Measurements from ENCODE around the gene DOCK2.
A peak's percentile ranks its signal among the peaks of the same experiment; 100 is the strongest.

The DOCK2 gene

GRCh38 chr5:169635936-169636335, 1.1 kb upstream of the DOCK2 start:
- Histone ChIP-seq H3K9ac (ENCODE audit: low read length in 5 of 5) (no peak overlapping the region), H3K27ac (ENCODE audit: low read depth, low read length) (no peak overlapping the region)

DNA sequence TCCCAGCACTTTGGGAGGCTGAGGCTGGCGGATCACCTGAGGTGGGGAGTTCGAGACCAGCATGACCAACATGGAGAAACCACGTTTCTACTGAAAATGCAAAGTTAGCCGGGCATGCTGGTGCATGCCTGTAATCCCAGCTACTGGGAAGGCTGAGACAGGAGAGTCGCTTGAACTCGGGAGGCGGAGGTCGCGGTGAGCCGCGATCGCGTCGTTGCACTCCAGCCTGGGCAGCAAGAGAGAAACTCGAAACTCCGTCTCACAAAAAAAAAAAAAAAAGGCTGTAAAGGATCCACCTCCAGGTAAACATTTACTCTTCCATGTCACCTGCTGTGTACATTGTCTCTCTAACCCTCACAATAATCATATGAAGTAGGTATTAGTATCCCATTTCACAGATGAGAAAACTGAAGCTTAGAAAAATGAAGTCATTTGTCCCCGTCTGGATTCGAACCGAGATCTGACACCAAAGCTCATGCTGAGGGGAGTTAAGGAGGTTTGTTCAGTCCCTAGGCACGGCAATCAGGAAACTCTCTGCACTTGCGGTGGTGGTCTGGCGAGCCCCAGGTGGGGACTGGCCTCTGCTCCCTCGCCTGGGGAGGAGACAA, 494 bp upstream of the DOCK2 start:
- no peak overlapping the region for H3K27ac ChIP-seq (ENCODE audit: low read depth, low read length)
- H3K9ac ChIP-seq (ENCODE audit: low read length in 5 of 5): peak overlapping the region in 1 of 5 donors; percentile 32
- peaks cover 8 to 18% (median 11%) of the 10 kb centered on the region in 5 donors for H3K27me3 ChIP-seq (ENCODE audit: control insufficient read depth in 5 of 5, insufficient read depth in 4 of 5, low read length in 5 of 5)
- peaks cover 9 to 18% (median 14%) of the 10 kb centered on the region in 5 donors for H3K9me3 ChIP-seq (ENCODE audit: control insufficient read depth in 5 of 5, low read length in 5 of 5)
- no peaks in the 10 kb centered on the region for H3K36me3 ChIP-seq (ENCODE audit: control insufficient read depth in 5 of 5, insufficient read depth in 5 of 5, low read length in 5 of 5)
- H3K4me3 ChIP-seq (ENCODE audit: low read depth in 1 of 5, low read length in 5 of 5): peak overlapping the region in 3 of 5 donors; percentile 45 to 67 (median 55)
- peaks cover 0 to 12% (median 4%) of the 10 kb centered on the region in 5 donors for H3K4me1 ChIP-seq (ENCODE audit: control insufficient read depth in 5 of 5, insufficient read depth in 5 of 5, low read length in 5 of 5)

More at GRCh38 chr5:169635936-169636335, 1.1 kb upstream of the DOCK2 start:
- H3K36me3 ChIP-seq (ENCODE audit: control insufficient read depth in 5 of 5, insufficient read depth in 5 of 5, low read length in 5 of 5): no peaks in the 10 kb centered on the region
- H3K4me3 ChIP-seq (ENCODE audit: low read depth in 1 of 5, low read length in 5 of 5): no peak overlapping the region
- peaks cover 9 to 18% (median 14%) of the 10 kb centered on the region in 5 donors for H3K9me3 ChIP-seq (ENCODE audit: control insufficient read depth in 5 of 5, low read length in 5 of 5)
- H3K27me3 ChIP-seq (ENCODE audit: control insufficient read depth in 5 of 5, insufficient read depth in 4 of 5, low read length in 5 of 5): peaks cover 8 to 18% (median 11%) of the 10 kb centered on the region in 5 donors
- H3K4me1 ChIP-seq (ENCODE audit: control insufficient read depth in 5 of 5, insufficient read depth in 5 of 5, low read length in 5 of 5): peaks cover 0 to 12% (median 4%) of the 10 kb centered on the region in 5 donors

GRCh38 chr5:169637549-169638121, 560 bp downstream of the DOCK2 start:
- Histone ChIP-seq H3K27ac (ENCODE audit: low read depth, low read length) (no peak overlapping the region), H3K27me3 (ENCODE audit: control insufficient read depth in 5 of 5, insufficient read depth in 4 of 5, low read length in 5 of 5) (peaks cover 8 to 18% (median 11%) of the 10 kb centered on the region in 5 donors), H3K9ac (ENCODE audit: low read length in 5 of 5) (peak overlapping the region in 3 of 5 donors; percentile 19 to 65 (median 41)), H3K36me3 (ENCODE audit: control insufficient read depth in 5 of 5, insufficient read depth in 5 of 5, low read length in 5 of 5) (no peaks in the 10 kb centered on the region), H3K9me3 (ENCODE audit: control insufficient read depth in 5 of 5, low read length in 5 of 5) (peaks cover 9 to 18% (median 14%) of the 10 kb centered on the region in 5 donors), H3K4me3 (ENCODE audit: low read depth in 1 of 5, low read length in 5 of 5) (peak overlapping the region; percentile 33 to 67 (median 49)), H3K4me1 (ENCODE audit: control insufficient read depth in 5 of 5, insufficient read depth in 5 of 5, low read length in 5 of 5) (peaks cover 0 to 12% (median 4%) of the 10 kb centered on the region in 5 donors)

DNA sequence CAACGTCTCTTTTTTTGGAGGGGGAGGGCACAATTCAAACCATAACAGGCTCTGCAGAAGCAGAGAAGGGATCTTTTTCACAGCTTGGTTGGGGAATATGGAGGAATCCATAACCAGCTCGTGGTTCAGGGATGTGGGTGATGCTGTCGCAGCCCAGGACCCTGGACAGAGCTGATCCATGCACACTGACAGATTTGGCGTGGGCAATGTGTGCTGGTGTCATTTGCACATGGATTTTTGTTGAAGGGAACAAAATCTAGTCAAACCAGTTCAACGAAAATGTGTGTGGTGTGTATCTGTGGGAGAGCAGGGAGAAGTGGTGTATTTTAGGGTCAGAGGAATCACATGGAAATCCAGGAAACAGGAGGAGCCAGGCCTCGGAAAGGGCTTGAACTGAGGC, 4.2 kb downstream of the DOCK2 start:
- peaks cover 9 to 18% (median 14%) of the 10 kb centered on the region in 5 donors for H3K9me3 ChIP-seq (ENCODE audit: control insufficient read depth in 5 of 5, low read length in 5 of 5)

DNA sequence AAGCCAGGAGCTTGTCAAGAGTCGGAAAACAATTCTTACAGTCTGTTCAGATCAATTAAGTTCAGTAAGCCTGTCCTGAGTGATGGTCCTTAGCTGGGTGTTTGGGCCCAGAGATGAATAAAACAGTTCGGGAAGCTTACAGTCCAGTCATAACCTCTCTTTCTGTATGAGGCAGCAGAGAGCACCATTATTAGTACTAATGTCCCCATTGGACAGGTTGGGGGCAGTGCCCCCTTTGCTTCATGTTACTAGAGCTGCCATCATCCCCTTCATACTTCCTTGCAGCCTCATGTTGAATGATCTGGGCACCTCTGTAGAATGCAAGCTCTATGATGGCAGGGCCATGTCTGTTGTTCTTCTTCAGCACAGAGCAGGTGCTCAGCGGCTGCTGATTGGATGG, 9.8 kb downstream of the DOCK2 start:
- Histone ChIP-seq H3K36me3 (ENCODE audit: control insufficient read depth in 5 of 5, insufficient read depth in 5 of 5, low read length in 5 of 5) (no peaks in the 10 kb centered on the region), H3K9me3 (ENCODE audit: control insufficient read depth in 5 of 5, low read length in 5 of 5) (no peaks in the 10 kb centered on the region), H3K27ac (ENCODE audit: low read depth, low read length) (no peak overlapping the region), H3K4me3 (ENCODE audit: low read depth in 1 of 5, low read length in 5 of 5) (no peak overlapping the region), H3K27me3 (ENCODE audit: control insufficient read depth in 5 of 5, insufficient read depth in 4 of 5, low read length in 5 of 5) (peaks cover 0 to 6% (median 3%) of the 10 kb centered on the region in 5 donors), H3K9ac (ENCODE audit: low read length in 5 of 5) (no peak overlapping the region), H3K4me1 (ENCODE audit: control insufficient read depth in 5 of 5, insufficient read depth in 5 of 5, low read length in 5 of 5) (peaks cover 0 to 26% (median 15%) of the 10 kb centered on the region in 5 donors)

More for the DNA sequence above, 4.2 kb downstream of the DOCK2 start:
- Histone ChIP-seq H3K36me3 (ENCODE audit: control insufficient read depth in 5 of 5, insufficient read depth in 5 of 5, low read length in 5 of 5) (no peaks in the 10 kb centered on the region), H3K4me1 (ENCODE audit: control insufficient read depth in 5 of 5, insufficient read depth in 5 of 5, low read length in 5 of 5) (peaks cover 0 to 12% (median 4%) of the 10 kb centered on the region in 5 donors), H3K27ac (ENCODE audit: low read depth, low read length) (no peak overlapping the region), H3K9ac (ENCODE audit: low read length in 5 of 5) (no peak overlapping the region), H3K27me3 (ENCODE audit: control insufficient read depth in 5 of 5, insufficient read depth in 4 of 5, low read length in 5 of 5) (peaks cover 6 to 15% (median 11%) of the 10 kb centered on the region in 5 donors), H3K4me3 (ENCODE audit: low read depth in 1 of 5, low read length in 5 of 5) (no peak overlapping the region)

GRCh38 chr5:169647566-169647965, 10.5 kb downstream of the DOCK2 start:
- H3K27ac ChIP-seq (ENCODE audit: low read depth, low read length): no peak overlapping the region
- no peak overlapping the region for H3K4me3 ChIP-seq (ENCODE audit: low read depth in 1 of 5, low read length in 5 of 5)
- peaks cover 0 to 33% (median 20%) of the 10 kb centered on the region in 5 donors for H3K4me1 ChIP-seq (ENCODE audit: control insufficient read depth in 5 of 5, insufficient read depth in 5 of 5, low read length in 5 of 5)

GRCh38 chr5:169648725-169649310, 11.7 kb downstream of the DOCK2 start:
- Histone ChIP-seq H3K9me3 (ENCODE audit: control insufficient read depth in 5 of 5, low read length in 5 of 5) (no peaks in the 10 kb centered on the region), H3K27me3 (ENCODE audit: control insufficient read depth in 5 of 5, insufficient read depth in 4 of 5, low read length in 5 of 5) (peaks cover 0 to 6% (median 3%) of the 10 kb centered on the region in 5 donors), H3K27ac (ENCODE audit: low read depth, low read length) (no peak overlapping the region), H3K4me1 (ENCODE audit: control insufficient read depth in 5 of 5, insufficient read depth in 5 of 5, low read length in 5 of 5) (peaks cover 0 to 34% (median 20%) of the 10 kb centered on the region in 5 donors), H3K36me3 (ENCODE audit: control insufficient read depth in 5 of 5, insufficient read depth in 5 of 5, low read length in 5 of 5) (no peaks in the 10 kb centered on the region), H3K4me3 (ENCODE audit: low read depth in 1 of 5, low read length in 5 of 5) (no peak overlapping the region), H3K9ac (ENCODE audit: low read length in 5 of 5) (no peak overlapping the region)

More at GRCh38 chr5:169647566-169647965, 10.5 kb downstream of the DOCK2 start:
- Histone ChIP-seq H3K9ac (ENCODE audit: low read length in 5 of 5) (no peak overlapping the region), H3K27me3 (ENCODE audit: control insufficient read depth in 5 of 5, insufficient read depth in 4 of 5, low read length in 5 of 5) (peaks cover 0 to 6% (median 3%) of the 10 kb centered on the region in 5 donors), H3K9me3 (ENCODE audit: control insufficient read depth in 5 of 5, low read length in 5 of 5) (no peaks in the 10 kb centered on the region), H3K36me3 (ENCODE audit: control insufficient read depth in 5 of 5, insufficient read depth in 5 of 5, low read length in 5 of 5) (no peaks in the 10 kb centered on the region)

GRCh38 chr5:169649486-169649885, 12.4 kb downstream of the DOCK2 start:
- Histone ChIP-seq H3K4me1 (ENCODE audit: control insufficient read depth in 5 of 5, insufficient read depth in 5 of 5, low read length in 5 of 5) (peaks cover 0 to 34% (median 20%) of the 10 kb centered on the region in 5 donors), H3K4me3 (ENCODE audit: low read depth in 1 of 5, low read length in 5 of 5) (no peak overlapping the region), H3K36me3 (ENCODE audit: control insufficient read depth in 5 of 5, insufficient read depth in 5 of 5, low read length in 5 of 5) (no peaks in the 10 kb centered on the region), H3K27me3 (ENCODE audit: control insufficient read depth in 5 of 5, insufficient read depth in 4 of 5, low read length in 5 of 5) (peaks cover 0 to 6% (median 3%) of the 10 kb centered on the region in 5 donors), H3K9ac (ENCODE audit: low read length in 5 of 5) (no peak overlapping the region), H3K9me3 (ENCODE audit: control insufficient read depth in 5 of 5, low read length in 5 of 5) (no peaks in the 10 kb centered on the region), H3K27ac (ENCODE audit: low read depth, low read length) (no peak overlapping the region)

- no peak overlapping the region for H3K27ac ChIP-seq (ENCODE audit: low read depth, low read length)
- H3K36me3 ChIP-seq (ENCODE audit: control insufficient read depth in 5 of 5, insufficient read depth in 5 of 5, low read length in 5 of 5): peaks cover 0 to 4% (median 0%) of the 10 kb centered on the region in 5 donors
- H3K9me3 ChIP-seq (ENCODE audit: control insufficient read depth in 5 of 5, low read length in 5 of 5): no peaks in the 10 kb centered on the region
- H3K4me3 ChIP-seq (ENCODE audit: low read depth in 1 of 5, low read length in 5 of 5): no peak overlapping the region
- peaks cover 0 to 34% (median 20%) of the 10 kb centered on the region in 5 donors for H3K4me1 ChIP-seq (ENCODE audit: control insufficient read depth in 5 of 5, insufficient read depth in 5 of 5, low read length in 5 of 5)
- peaks cover 0 to 6% (median 3%) of the 10 kb centered on the region in 5 donors for H3K27me3 ChIP-seq (ENCODE audit: control insufficient read depth in 5 of 5, insufficient read depth in 4 of 5, low read length in 5 of 5)
- H3K9ac ChIP-seq (ENCODE audit: low read length in 5 of 5): no peak overlapping the region
Measured at GRCh38 chr5:169650701-169651331, 13.7 kb downstream of the DOCK2 start.

Measured in subcutaneous abdominal adipose tissue (tissue), 5 donors.